Measurements from ENCODE around the gene ASB10. TPM values are rescaled to one million over a fixed set of nuclear protein-coding genes. Genes with fewer than 3 reads are reported as not detected.

ASB10 gene
- total RNA-seq, 1 donor from 2014 or later = not detected

GRCh38 chr7:151168003-151168786 lies 18.9 kb downstream of the ASB10 start:
- H3K4me3 ChIP-seq (ENCODE audit: low read depth, low read length) = peak overlapping the region; percentile 29
- TF ChIP-seq CTCF (conservative IDR thresholded peaks at IDR 0.05; ENCODE audit: low read depth, low read length) = peak; percentile 49
- DNase-seq (ENCODE audit: low read depth) = no peak

GRCh38 chr7:151167197-151167961 lies 19.7 kb downstream of the ASB10 start, which contains the start of gene GBX1:
TSS of gene GBX1 (minus strand) at chr7:151167694. CDS start at chr7:151167548, 146 bp downstream.
- H3K4me3 ChIP-seq (ENCODE audit: low read depth, low read length) = peak within 1 kb of the TSS; percentile 29
- no peak for DNase-seq (ENCODE audit: low read depth)
- no peak for TF ChIP-seq CTCF (conservative IDR thresholded peaks at IDR 0.05; ENCODE audit: low read depth, low read length)

- no peak for TF ChIP-seq CTCF (conservative IDR thresholded peaks at IDR 0.05; ENCODE audit: low read depth, low read length)
- DNase-seq (ENCODE audit: low read depth) = no peak
- peak overlapping the region; percentile 18 for H3K4me3 ChIP-seq (ENCODE audit: low read depth, low read length)
Measured at GRCh38 chr7:151166629-151167196, 20.3 kb downstream of the ASB10 start.

GRCh38 chr7:151161757-151162156 lies 25.3 kb downstream of the ASB10 start:
- DNase-seq (ENCODE audit: low read depth) = no peak
- H3K4me3 ChIP-seq (ENCODE audit: low read depth, low read length) = no peak overlapping the region
- no peak for TF ChIP-seq CTCF (conservative IDR thresholded peaks at IDR 0.05; ENCODE audit: low read depth, low read length)

GRCh38 chr7:151157645-151158329 lies 29.3 kb downstream of the ASB10 start:
- TF ChIP-seq CTCF (conservative IDR thresholded peaks at IDR 0.05; ENCODE audit: low read depth, low read length) = no peak
- no peak overlapping the region for H3K4me3 ChIP-seq (ENCODE audit: low read depth, low read length)
- DNase-seq (ENCODE audit: low read depth) = no peak

GRCh38 chr7:151152643-151153513 lies 34.2 kb downstream of the ASB10 start:
- peak; percentile 30 for TF ChIP-seq CTCF (conservative IDR thresholded peaks at IDR 0.05; ENCODE audit: low read depth, low read length)
- no peak for DNase-seq (ENCODE audit: low read depth)
- H3K4me3 ChIP-seq (ENCODE audit: low read depth, low read length) = no peak overlapping the region
